IMR-90 (cell line): ENCODE results near the gene ELFN2. TPM values are rescaled to one million over a fixed set of nuclear protein-coding genes. Genes with fewer than 3 reads are reported as not detected.

Experiments used
- ATAC-seq: fragments of 200-7000 bp; cut with Tn5 transposase; 2 replicates; pipeline ENCODE4 v1.9.1; 2020; ENCODE audit warnings: low read depth, mild to moderate bottlenecking, moderate library complexity
- BruUV-seq: library from RNA; stranded (reverse); fragments of 400-500 nt; replicated peaks from 2 replicates; lab custom pipeline; 2021; lab: Mats Ljungman, UMichigan
- CTCF ChIA-PET: fragments of 300-600 bp; formaldehyde crosslinking; extraction: SDS; loops from one replicate; lab custom pipeline; 2021; ENCODE audit warnings: antibody characterized with exemption; lab: Yijun Ruan, JAX
- POLR2A ChIA-PET: fragments of 300-600 bp; sonication (Branson Sonifier 250); formaldehyde crosslinking; loops from one replicate; lab custom pipeline; 2022; ENCODE audit warnings: antibody characterized with exemption; ENCODE audit not compliant: unreplicated experiment; lab: Charles Lee
- DNase-seq: peaks from one replicate; pipeline ENCODE4 v3.0.0; 2013
- H2AFZ ChIP-seq: replicated peaks from 2 replicates; pipeline ENCODE3; 2013; ENCODE audit warnings: low read length, mild to moderate bottlenecking; ENCODE audit not compliant: poor library complexity
- H2AK5ac ChIP-seq: 2 replicates; pipeline ENCODE4 v1.6.1; 2013; ENCODE audit warnings: low read depth, low read length, inconsistent platforms
- H2AK9ac ChIP-seq: replicated peaks from 2 replicates; pipeline ENCODE3; 2013; ENCODE audit warnings: mild to moderate bottlenecking, low read depth, low read length, moderate library complexity; ENCODE audit not compliant: poor library complexity
- H2BK120ac ChIP-seq: 2 replicates; pipeline ENCODE4 v1.6.1; 2013; ENCODE audit warnings: low read depth, low read length, inconsistent platforms
- H2BK15ac ChIP-seq: 3 replicates; pipeline ENCODE4 v1.6.1; 2013; ENCODE audit warnings: low read depth, low read length, inconsistent platforms
- H2BK20ac ChIP-seq: 2 replicates; pipeline ENCODE4 v1.6.1; 2013; ENCODE audit warnings: low read depth, mild to moderate bottlenecking, inconsistent platforms, low read length, moderate library complexity
- H2BK5ac ChIP-seq: 2 replicates; pipeline ENCODE4 v1.6.1; 2013; ENCODE audit warnings: mild to moderate bottlenecking, low read depth, low read length, inconsistent platforms; ENCODE audit not compliant: poor library complexity, severe bottlenecking
- H3K14ac ChIP-seq: replicated peaks from 2 replicates; pipeline ENCODE4 v1.6.1; 2013; ENCODE audit warnings: low read depth, low read length, inconsistent platforms
- H3K18ac ChIP-seq: 2 replicates; pipeline ENCODE4 v1.6.1; 2013; ENCODE audit warnings: low read depth, low read length, control low read depth
- H3K23ac ChIP-seq: 2 replicates; pipeline ENCODE4 v1.6.1; 2013; ENCODE audit warnings: low read depth, low read length, inconsistent platforms
- H3K27ac ChIP-seq: 2 replicates; pipeline ENCODE4 v1.5.1; 2013; ENCODE audit warnings: mild to moderate bottlenecking, control low read depth, low read length; ENCODE audit not compliant: insufficient read depth
- H3K27me3 ChIP-seq: 2 replicates; pipeline ENCODE4 v1.6.1; 2013; ENCODE audit warnings: low read length; ENCODE audit not compliant: control insufficient read depth, insufficient read depth
- H3K36me3 ChIP-seq: 2 replicates; pipeline ENCODE4 v1.6.1; 2013; ENCODE audit warnings: low read length, mixed read lengths; ENCODE audit not compliant: control insufficient read depth, insufficient read depth
- H3K4ac ChIP-seq: 2 replicates; pipeline ENCODE4 v1.6.1; 2013; ENCODE audit warnings: low read depth, low read length, inconsistent platforms
- H3K4me1 ChIP-seq: 2 replicates; pipeline ENCODE4 v1.6.1; 2013; ENCODE audit warnings: low read length, mixed read lengths; ENCODE audit not compliant: control insufficient read depth, insufficient read depth
- H3K4me2 ChIP-seq: 2 replicates; pipeline ENCODE4 v1.6.1; 2013; ENCODE audit warnings: low read depth, mild to moderate bottlenecking, control low read depth, low read length, moderate library complexity
- H3K4me3 ChIP-seq: 2 replicates; pipeline ENCODE4 v1.5.1; 2013; ENCODE audit warnings: low read depth, mild to moderate bottlenecking, control low read depth, low read length, moderate library complexity; ENCODE audit not compliant: insufficient read depth
- H3K56ac ChIP-seq: 2 replicates; pipeline ENCODE4 v1.6.1; 2013; ENCODE audit warnings: low read length, inconsistent platforms; ENCODE audit not compliant: insufficient read depth; ENCODE audit errors: extremely low read depth
- H3K79me1 ChIP-seq, 2 experiments: 2 replicates each; pipeline ENCODE4 v1.6.1; 2013; ENCODE audit warnings: low read length in 2 of 2, inconsistent platforms in 1 of 2, low read depth in 1 of 2
- H3K9ac ChIP-seq: 2 replicates; pipeline ENCODE4 v1.6.1; 2013; ENCODE audit warnings: low read depth, low read length, control low read depth
- H3K9me1 ChIP-seq: 2 replicates; pipeline ENCODE4 v1.6.1; 2013; ENCODE audit warnings: low read length, inconsistent platforms; ENCODE audit not compliant: insufficient read depth
- H3K9me3 ChIP-seq: 2 replicates; pipeline ENCODE4 v1.6.1; 2013; ENCODE audit warnings: low read length; ENCODE audit not compliant: control insufficient read depth, insufficient read depth
- H4K20me1 ChIP-seq: 2 replicates; pipeline ENCODE4 v1.6.1; 2013; ENCODE audit warnings: low read length, inconsistent platforms; ENCODE audit not compliant: insufficient read depth
- H4K5ac ChIP-seq: 2 replicates; pipeline ENCODE4 v1.6.1; 2013; ENCODE audit warnings: mild to moderate bottlenecking, low read depth, low read length, control low read depth
- H4K8ac ChIP-seq, 2 experiments: 2 replicates each; pipeline ENCODE4 v1.6.1; 2013; ENCODE audit warnings: low read depth in 2 of 2, low read length in 2 of 2, control low read depth in 1 of 2, inconsistent platforms in 1 of 2
- H4K91ac ChIP-seq: 2 replicates; pipeline ENCODE4 v1.6.1; 2013; ENCODE audit warnings: low read depth, low read length, inconsistent platforms; ENCODE audit not compliant: insufficient read depth
- WGBS, 2 experiments: methylation state at CpG; one replicate each; pipeline versions ENCODE4 v1.1.5 to v1.1.7; 2013; ENCODE audit warnings: missing lambda C conversion rate in 2 of 2; ENCODE audit not compliant: insufficient read length in 1 of 2; ENCODE audit errors: extremely low coverage in 2 of 2; 5-methylcytosine and 5-hydroxymethylcytosine counted together
- dilution Hi-C: fragments of 300-500 bp; cut with HindIII; formaldehyde crosslinking; loops from one replicate; pipeline ENCODE4 v1.14.3; 2018; ENCODE audit warnings: low sequenced_read_pairs; ENCODE audit not compliant: unreplicated experiment
- in situ Hi-C: fragments of 300-500 bp; cut with MboI; formaldehyde crosslinking; loops from 3 replicates; pipeline ENCODE4 v1.14.3; 2019; ENCODE audit warnings: low sequenced_read_pairs, inconsistent platforms, mixed read lengths
- intact Hi-C: fragments of 100-400 bp; cut with micrococcal nuclease; formaldehyde crosslinking; loops from 2 replicates; pipeline ENCODE4 v1.10.0; 2022
- polyA plus RNA-seq, 3 experiments: library from polyadenylated mRNA; depleted of rRNA; stranded (reverse); fragments of >200 nt; gene quantifications; 2 replicates each; pipeline ENCODE4 v1.2.3, GENCODE V29; 2012; ENCODE audit warnings: low replicate concordance in 1 of 3
- total RNA-seq: library from RNA; depleted of rRNA; stranded (reverse); fragments of >200 nt; gene quantifications from 2 replicates; pipeline ENCODE4 v1.2.3, GENCODE V29; 2012
- TF ChIP-seq, protein P1 (sequence below): fragments of 150-350 bp; IDR thresholded peaks from 2 replicates; pipeline ENCODE4 v1.6.1; 2017; ENCODE audit warnings: mild to moderate bottlenecking, antibody characterized with exemption, low read length, low read depth

Gene ELFN2
- total and polyA plus RNA-seq, 2 of the 4 experiments (the other 2 are of a cell fraction) = 0.72 to 5.0 TPM

GRCh38 chr22:37396488-37397084, 30.7 kb downstream of the ELFN2 start:
- POLR2A ChIA-PET = interaction anchor here (0.6 kb wide), 1 partner anchor 11 kb away, joined by 3 read pairs; no protein-coding TSS in a partner anchor
- BruUV-seq = no TSS peak

More at GRCh38 chr22:37396488-37397084, 30.7 kb downstream of the ELFN2 start:
- dilution Hi-C loops (no loop called here), in situ Hi-C loops (no loop called here), intact Hi-C loops (no loop called here)
- H3K23ac ChIP-seq = no peak overlapping the region
- no peaks in the 10 kb centered on the region for H3K79me1 ChIP-seq
- ATAC-seq = no peak
- no peak for DNase-seq
- H3K56ac ChIP-seq = no peak overlapping the region
- no peaks in the 10 kb centered on the region; the same call in 1 of the 2 replicates for H3K27me3 ChIP-seq
- H3K27ac ChIP-seq = no peak overlapping the region
- peak overlapping the region; percentile 5 for H2AK9ac ChIP-seq
- no peak overlapping the region for H3K4me2 ChIP-seq
- H3K4ac ChIP-seq = no peak overlapping the region
- no peaks in the 10 kb centered on the region for H3K36me3 ChIP-seq
- H3K9me3 ChIP-seq = no peaks in the 10 kb centered on the region
- no peak overlapping the region for H2BK15ac ChIP-seq
- no peak overlapping the region for H2AFZ ChIP-seq
- TF ChIP-seq, protein P1, sequence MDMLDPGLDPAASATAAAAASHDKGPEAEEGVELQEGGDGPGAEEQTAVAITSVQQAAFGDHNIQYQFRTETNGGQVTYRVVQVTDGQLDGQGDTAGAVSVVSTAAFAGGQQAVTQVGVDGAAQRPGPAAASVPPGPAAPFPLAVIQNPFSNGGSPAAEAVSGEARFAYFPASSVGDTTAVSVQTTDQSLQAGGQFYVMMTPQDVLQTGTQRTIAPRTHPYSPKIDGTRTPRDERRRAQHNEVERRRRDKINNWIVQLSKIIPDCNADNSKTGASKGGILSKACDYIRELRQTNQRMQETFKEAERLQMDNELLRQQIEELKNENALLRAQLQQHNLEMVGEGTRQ = no peak
- no peak overlapping the region for H4K8ac ChIP-seq
- no peak overlapping the region for H3K14ac ChIP-seq
- H3K18ac ChIP-seq = no peak overlapping the region
- no peak overlapping the region for H4K91ac ChIP-seq
- no peak overlapping the region for H2BK5ac ChIP-seq
- H2BK20ac ChIP-seq = no peak overlapping the region
- no peak overlapping the region for H2BK120ac ChIP-seq
- no peak overlapping the region for H3K4me3 ChIP-seq
- CTCF ChIA-PET = interaction anchor here (0.9 kb wide), 1 partner anchor 87 kb away, joined by 3 read pairs; no protein-coding TSS in a partner anchor
- H3K4me1 ChIP-seq = peaks cover 2% of the 10 kb centered on the region; the same call in 1 of the 2 replicates
- no peak overlapping the region for H2AK5ac ChIP-seq
- no peak overlapping the region for H3K9ac ChIP-seq
- WGBS, 2 experiments = 82% methylated on average over 9 of the region's 11 CpGs; no CpG with 5 or more reads in 1 of the 2 experiments
- H3K9me1 ChIP-seq = 0 out of 2 replicates have a peak, but pooled peaks cover 2% of the 10 kb centered on the region
- H4K20me1 ChIP-seq = peaks cover 16% of the 10 kb centered on the region
- H4K5ac ChIP-seq = no peak overlapping the region
